ENCODE data around the gene PI16.

PI16 gene

GRCh38 chr6:36959555-36960250, 5.2 kb downstream of the PI16 start:
- no peak for DNase-seq

- no peak for DNase-seq
Measured at GRCh38 chr6:36961441-36962435, 7.2 kb downstream of the PI16 start.

- DNase-seq: no peak
Measured at GRCh38 chr6:36962874-36963273, 8.3 kb downstream of the PI16 start.

GRCh38 chr6:36963451-36964290, 9.1 kb downstream of the PI16 start:
- DNase-seq: no peak

GRCh38 chr6:36964349-36964748, 9.8 kb downstream of the PI16 start:
- DNase-seq: no peak

- DNase-seq: no peak
Measured at GRCh38 chr6:36964908-36965307, 10.4 kb downstream of the PI16 start.

- DNase-seq: no peak
Measured at GRCh38 chr6:36967301-36967700, 12.8 kb downstream of the PI16 start.

GRCh38 chr6:36967757-36968156, 13.2 kb downstream of the PI16 start:
- no peak for DNase-seq

- DNase-seq: no peak
Measured at GRCh38 chr6:36968266-36968977, 13.9 kb downstream of the PI16 start.

GRCh38 chr6:36969240-36969691, 14.7 kb downstream of the PI16 start:
- no peak for DNase-seq

GRCh38 chr6:36969988-36970891, 15.7 kb downstream of the PI16 start:
- DNase-seq: no peak

GRCh38 chr6:36970892-36971842, 16.6 kb downstream of the PI16 start:
- no peak for DNase-seq

GRCh38 chr6:36971921-36972673, 17.6 kb downstream of the PI16 start:
- no peak for DNase-seq

- DNase-seq: no peak
Measured at GRCh38 chr6:36973190-36973589, 18.7 kb downstream of the PI16 start.

GRCh38 chr6:36973647-36974046, 19.1 kb downstream of the PI16 start:
- DNase-seq: no peak

GRCh38 chr6:36975231-36976006, 20.9 kb downstream of the PI16 start:
- DNase-seq: no peak

- no peak for DNase-seq
Measured at GRCh38 chr6:36976007-36976264, 21.4 kb downstream of the PI16 start.

- DNase-seq: no peak
Measured at GRCh38 chr6:36976509-36976908, 22.0 kb downstream of the PI16 start.

GRCh38 chr6:36976931-36977330, 22.4 kb downstream of the PI16 start:
- no peak for DNase-seq

Data from NCI-H1436 treated with DMSO at 0.1 percent for 48 hours (cell line).